ENCODE data around the gene EVPL.
"Not testable (repeated sequence)": the region's sequence is repeated elsewhere in the genome, so short reads cannot be mapped to it uniquely, and the experiment has no call there.

Gene EVPL

DNA sequence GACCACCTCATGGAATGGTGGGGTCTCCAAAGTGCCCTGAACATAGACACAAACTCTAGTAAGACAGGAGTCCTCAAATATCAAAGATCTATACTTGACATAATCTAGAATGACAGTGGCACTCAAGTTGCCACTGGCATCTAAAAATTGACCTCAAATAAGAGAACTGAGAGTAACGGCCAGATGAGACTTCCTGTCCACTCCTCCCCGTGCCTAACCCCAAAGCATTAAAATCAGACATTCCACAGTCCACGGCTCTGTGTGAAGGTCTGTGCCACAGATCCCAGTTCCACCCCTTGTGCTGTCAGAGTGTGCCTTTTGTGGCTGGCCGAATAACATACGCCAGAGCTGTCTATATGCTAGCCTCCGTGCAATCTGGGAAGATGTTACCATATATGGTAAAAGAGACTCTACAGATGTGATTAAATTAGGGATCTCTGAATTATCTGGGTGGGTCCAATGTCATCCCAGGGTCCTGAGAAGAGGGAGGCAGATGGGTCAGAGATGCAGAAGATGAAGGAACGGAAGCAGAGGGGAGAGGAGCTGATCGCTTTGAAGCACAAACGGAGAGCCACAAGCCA, 21.0 kb upstream of the EVPL start:
- DNase-seq (ENCODE audit: low spot score), result no peak

- DNase-seq (ENCODE audit: low spot score), result no peak
Measured at GRCh38 chr17:76046064-76046463, 19.0 kb upstream of the EVPL start.

DNA sequence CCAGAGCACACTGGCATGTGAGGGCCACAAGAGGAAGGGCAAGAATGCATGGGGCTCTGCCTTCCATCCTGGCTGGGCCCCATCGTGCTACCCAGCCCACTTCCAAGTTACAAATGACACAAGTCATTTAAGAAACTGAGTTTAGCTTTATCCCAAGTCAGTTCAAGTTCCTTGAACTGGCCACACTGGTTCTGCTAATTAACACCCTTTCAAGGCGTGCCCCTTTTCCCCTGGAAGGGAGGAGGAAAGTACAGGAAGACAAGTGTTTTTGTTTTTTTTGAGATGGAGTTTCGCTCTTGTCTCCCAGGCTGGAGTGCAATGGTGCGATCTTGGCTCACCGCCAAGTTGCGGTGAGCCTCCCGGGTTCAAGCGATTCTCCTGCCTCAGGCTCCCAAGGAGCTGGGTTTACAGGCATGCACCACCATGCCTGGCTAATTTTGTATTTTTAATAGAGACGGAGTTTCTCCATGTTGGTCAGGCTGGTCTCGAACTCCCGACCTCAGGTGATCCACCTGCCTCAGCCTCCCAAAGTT, 17.4 kb upstream of the EVPL start:
- DNase-seq (ENCODE audit: low spot score), result not testable (repeated sequence)

DNA sequence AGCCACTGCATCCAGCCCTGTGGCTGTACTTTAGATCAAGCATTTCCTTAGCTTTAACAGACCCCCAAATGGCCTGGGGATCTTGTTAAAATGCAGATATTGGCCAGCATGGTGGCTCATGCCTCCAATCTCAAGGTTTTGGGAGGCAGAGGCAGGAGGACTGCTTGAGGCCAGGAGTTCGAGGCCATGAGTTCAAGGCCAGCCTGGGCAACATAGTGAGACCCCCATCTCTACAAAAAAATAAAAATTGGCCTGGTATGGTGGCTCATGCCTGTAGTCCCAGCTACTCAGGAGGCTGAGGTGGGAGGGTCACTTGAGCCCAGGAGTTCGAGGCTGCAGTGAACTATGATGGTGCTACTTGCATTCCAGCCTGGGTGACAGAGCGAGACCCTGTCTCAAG, 15.8 kb upstream of the EVPL start:
- not testable (repeated sequence) for DNase-seq (ENCODE audit: low spot score)

- DNase-seq (ENCODE audit: low spot score), result no peak
Measured at GRCh38 chr17:76040376-76040775, 13.3 kb upstream of the EVPL start.

- no peak for DNase-seq (ENCODE audit: low spot score)
Measured at GRCh38 chr17:76039121-76039520, 12.0 kb upstream of the EVPL start.

DNA sequence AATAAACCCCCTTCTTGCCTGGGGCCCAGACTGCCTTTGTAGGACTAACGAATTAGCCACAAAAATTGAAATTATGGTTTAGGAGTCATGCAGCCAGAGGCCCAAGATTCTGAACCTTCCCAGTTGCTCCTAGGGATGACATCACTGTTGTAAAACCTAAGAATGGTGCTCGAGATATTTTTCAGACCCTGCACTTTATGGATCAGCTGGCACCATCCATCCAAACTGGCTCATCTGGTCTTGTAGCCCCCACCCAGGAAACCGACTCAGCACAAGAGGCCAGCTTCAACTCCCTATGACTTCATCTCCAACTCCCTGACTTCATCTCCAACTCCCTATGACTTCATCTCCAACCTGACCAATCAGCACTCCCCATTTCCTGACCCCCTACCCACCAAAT, 10.9 kb upstream of the EVPL start:
- DNase-seq (ENCODE audit: low spot score), result no peak

DNA sequence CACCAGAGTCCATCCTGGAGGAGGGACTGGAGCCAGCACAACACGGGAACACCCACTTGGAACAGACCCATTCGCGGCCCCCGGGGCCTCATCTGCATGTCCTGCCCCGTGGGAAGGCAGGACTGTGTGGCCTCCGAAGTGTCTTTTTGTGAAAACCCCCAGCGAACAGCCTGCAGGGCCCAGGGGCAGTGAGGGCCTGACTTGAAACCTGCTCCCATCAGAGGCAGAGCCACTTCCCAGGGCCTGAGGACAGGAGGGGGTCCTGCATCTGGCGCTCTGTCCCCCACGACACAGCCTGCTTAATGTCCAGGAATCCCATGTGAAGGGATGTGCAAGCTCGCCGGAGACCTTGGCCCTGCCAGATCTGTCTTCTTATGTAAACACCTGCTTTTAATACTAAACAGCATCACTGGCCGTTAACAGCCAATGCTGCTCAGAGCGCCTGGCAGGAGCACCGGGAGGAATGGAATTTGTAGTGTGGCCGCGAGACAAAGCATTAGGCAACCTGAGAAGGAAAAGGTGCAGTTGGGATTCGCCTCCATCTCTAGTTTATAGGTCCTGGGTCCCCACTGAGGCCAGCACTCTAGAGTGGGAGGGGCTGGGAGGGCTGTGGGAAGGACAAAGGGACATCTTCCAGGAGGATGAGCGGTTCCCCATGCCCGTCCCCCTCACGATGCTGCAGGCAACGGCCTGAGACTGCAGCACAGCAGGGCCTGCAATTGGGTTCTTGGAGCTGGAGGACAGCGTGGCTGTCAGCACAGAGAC, 9.6 kb upstream of the EVPL start:
- no peak for DNase-seq (ENCODE audit: low spot score)

GRCh38 chr17:76034428-76035350, 7.6 kb upstream of the EVPL start:
- no peak for DNase-seq (ENCODE audit: low spot score)

DNA sequence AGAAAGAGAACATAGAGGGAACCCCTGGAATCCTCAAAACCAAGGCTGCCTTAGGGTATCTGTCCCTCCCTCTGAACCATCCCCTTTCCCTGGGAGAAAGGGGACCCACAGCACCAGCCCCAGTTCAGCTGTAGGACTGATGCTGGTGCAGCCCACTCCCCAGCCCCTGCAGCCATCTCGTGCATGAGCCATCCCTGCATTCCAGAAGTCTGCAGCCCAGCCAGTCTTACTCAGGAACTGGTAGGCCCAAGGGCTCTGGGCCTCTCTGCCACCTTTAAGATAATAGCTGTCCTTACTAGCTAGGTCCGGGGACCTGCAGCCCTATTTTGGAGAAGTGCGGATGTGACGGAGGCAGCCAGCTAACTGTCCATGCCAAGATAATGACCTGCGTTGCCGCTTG, 6.0 kb upstream of the EVPL start:
- no peak for DNase-seq (ENCODE audit: low spot score)

DNA sequence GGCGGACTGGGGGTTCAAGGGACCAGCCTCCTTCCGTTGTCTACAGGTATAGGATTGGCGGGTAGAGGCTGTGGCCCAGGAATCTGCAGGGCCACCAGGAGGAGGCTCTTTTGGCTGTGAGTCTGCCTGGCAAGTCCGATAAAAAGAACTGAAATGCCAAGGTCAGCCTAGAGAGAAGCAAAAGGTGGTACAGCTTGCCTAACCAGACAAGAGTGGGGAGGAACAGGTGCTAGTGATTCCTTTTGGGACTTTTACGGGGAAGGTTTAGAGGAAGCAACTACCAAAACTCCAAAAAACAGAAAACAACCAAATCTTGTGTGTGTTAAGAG, 5.6 kb upstream of the EVPL start:
- no peak for DNase-seq (ENCODE audit: low spot score)

GRCh38 chr17:76032073-76032779, 5.1 kb upstream of the EVPL start:
- no peak for DNase-seq (ENCODE audit: low spot score)

DNA sequence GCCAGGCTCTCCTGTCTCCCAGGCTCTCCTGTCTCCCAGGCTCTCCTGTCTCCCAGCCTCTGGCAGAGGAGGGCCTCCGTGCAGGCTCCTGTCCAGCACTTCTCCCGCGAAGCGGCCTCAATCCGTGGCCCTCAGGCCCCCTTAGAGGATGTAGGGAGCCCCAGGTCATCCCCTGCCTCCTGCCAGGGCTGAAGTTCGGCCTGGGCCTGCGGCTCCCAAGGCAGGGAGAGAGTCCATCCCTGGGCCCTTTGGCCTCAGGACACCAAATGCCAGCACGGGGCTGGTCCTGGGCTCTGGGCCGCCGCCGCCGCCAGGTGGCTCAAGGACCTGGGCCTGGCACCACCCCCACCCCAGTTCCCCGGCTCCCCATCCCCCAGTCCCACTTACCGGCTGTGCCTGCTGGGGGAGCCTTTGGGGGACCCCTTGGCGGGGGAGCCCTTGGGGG, 370 bp downstream of the EVPL start:
- no peak for DNase-seq (ENCODE audit: low spot score)

- no peak for DNase-seq (ENCODE audit: low spot score)
Measured at GRCh38 chr17:76025294-76025693, 1.8 kb downstream of the EVPL start.

- no peak for DNase-seq (ENCODE audit: low spot score)
Measured at GRCh38 chr17:76024353-76024752, 2.8 kb downstream of the EVPL start.

DNA sequence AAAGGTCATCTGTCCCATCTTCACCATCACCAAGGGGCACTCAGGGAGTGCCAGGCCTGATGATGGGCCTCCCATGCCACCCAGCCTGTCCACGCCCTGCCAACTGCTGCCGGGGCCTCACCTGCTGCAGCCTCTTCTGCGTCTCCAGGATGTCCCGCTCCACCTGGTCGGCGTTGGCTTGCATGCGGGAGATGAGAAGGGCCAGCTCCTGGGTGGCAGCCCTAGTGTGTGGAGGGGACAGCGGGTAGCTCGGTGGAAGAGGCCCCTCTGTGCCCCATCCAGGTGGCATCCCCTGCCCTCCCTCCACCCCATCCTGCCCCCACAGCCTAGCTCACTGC, 3.2 kb downstream of the EVPL start:
- DNase-seq (ENCODE audit: low spot score), result no peak

GRCh38 chr17:76022973-76023899, 3.9 kb downstream of the EVPL start:
- DNase-seq (ENCODE audit: low spot score), result no peak

DNA sequence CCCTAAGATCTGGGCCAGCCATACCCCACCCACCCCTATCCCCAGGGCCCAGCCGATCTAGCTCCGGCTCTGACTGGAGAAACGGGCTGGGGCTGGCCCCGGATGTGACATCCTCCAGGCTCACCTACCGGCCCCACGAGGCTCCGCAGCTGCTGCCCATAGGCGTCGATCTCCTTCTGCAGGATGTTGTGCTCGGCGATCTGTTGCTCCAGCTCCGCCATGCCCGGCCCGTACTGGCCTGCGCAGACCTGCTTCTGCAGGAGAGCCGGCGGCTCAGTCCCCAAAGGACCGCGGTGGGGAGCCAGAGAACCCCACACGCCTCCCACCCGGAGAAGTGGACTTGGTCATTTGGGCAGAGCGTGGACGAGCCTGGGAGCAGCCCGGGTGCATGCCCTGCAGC, 4.8 kb downstream of the EVPL start:
- no peak for DNase-seq (ENCODE audit: low spot score)

- DNase-seq (ENCODE audit: low spot score), result no peak
Measured at GRCh38 chr17:76019833-76020467, 7.2 kb downstream of the EVPL start.

GRCh38 chr17:76018801-76019200, 8.3 kb downstream of the EVPL start:
- DNase-seq (ENCODE audit: low spot score), result no peak

- DNase-seq (ENCODE audit: low spot score), result no peak
Measured at GRCh38 chr17:76018340-76018680, 8.8 kb downstream of the EVPL start.

All from CD4-positive, alpha-beta T cell treated with Interleukin-15 for 4 hours (primary cell).